ENCODE data around the gene SV2A.

The SV2A gene

DNA sequence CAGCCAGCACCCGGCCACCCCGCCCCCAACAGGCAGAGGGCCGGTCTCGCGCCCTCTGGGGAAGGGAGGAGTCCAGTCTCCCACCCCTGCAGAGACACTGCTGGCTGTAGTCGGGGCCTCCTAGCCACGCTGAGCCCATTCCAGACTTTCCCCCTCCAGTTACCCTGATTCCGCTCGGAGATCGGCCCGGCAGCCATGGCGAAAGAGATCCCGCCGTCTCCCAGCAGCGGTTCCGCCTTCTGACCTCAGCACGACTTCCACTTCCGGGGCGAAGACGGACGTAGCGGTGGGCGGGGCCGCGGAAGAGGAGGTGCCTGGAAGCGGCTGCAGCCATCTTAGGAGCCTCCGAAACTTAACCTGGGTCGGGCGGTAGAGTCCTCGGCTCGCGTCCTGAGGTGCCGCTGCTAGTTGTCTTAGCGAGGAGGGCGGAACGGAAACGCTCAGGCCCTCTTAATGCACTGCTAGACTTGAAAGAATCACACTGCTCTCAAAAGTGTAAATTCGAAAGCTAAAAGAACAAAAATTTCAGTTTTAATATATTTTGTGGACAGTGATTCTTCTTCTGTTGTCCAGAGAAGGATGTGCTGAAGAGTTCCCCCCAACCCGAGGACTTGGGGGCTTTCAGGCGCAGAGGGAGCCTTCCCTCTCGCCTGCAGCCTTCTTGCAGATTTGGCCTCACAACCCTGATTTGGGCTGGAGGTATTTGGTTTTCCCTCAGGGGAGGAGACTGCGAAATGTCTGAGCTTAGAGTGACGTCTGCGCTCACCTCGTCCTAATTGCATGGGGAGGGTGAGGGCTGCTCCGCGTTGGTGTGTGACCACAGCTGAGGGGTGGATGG lies 10.1 kb upstream of the SV2A start, which contains the start of gene SF3B4:
TSS of gene SF3B4 (minus strand) at position 241 of the 838 bp plus-strand sequence. CDS start at position 197, 44 bp downstream.
- H3K27ac ChIP-seq = peak within 1 kb of the TSS; percentile 97
- TF ChIP-seq, protein P1, sequence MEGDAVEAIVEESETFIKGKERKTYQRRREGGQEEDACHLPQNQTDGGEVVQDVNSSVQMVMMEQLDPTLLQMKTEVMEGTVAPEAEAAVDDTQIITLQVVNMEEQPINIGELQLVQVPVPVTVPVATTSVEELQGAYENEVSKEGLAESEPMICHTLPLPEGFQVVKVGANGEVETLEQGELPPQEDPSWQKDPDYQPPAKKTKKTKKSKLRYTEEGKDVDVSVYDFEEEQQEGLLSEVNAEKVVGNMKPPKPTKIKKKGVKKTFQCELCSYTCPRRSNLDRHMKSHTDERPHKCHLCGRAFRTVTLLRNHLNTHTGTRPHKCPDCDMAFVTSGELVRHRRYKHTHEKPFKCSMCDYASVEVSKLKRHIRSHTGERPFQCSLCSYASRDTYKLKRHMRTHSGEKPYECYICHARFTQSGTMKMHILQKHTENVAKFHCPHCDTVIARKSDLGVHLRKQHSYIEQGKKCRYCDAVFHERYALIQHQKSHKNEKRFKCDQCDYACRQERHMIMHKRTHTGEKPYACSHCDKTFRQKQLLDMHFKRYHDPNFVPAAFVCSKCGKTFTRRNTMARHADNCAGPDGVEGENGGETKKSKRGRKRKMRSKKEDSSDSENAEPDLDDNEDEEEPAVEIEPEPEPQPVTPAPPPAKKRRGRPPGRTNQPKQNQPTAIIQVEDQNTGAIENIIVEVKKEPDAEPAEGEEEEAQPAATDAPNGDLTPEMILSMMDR (conservative IDR thresholded peaks at IDR 0.05) = no peak

DNA sequence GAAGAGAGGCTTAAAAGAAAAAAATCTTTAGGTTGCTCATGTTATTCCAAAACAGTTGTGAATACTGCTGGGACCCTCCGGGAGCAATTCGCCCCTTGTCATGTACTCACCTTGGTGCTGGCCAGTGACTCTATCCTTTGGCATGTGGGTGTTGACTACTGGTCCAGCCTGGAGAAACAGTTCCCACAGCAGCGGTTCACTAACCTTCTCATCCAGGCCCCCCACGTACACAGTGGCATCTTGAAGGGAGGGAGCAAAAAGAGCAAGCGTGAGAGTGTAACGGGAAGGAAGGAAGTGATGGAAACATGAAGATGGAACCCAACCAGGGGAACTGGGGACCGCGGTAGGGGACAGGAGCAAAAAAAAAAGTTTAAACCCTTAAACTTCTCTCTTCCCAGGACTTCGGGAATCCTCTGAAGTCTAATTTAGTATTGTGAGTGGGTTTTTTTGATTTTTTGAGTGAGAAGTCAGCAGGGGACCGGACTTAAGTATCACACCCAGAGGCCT lies 9.5 kb upstream of the SV2A start:
- TF ChIP-seq, protein P1 (conservative IDR thresholded peaks at IDR 0.05) = no peak
- H3K27ac ChIP-seq = peak overlapping the region; percentile 97

DNA sequence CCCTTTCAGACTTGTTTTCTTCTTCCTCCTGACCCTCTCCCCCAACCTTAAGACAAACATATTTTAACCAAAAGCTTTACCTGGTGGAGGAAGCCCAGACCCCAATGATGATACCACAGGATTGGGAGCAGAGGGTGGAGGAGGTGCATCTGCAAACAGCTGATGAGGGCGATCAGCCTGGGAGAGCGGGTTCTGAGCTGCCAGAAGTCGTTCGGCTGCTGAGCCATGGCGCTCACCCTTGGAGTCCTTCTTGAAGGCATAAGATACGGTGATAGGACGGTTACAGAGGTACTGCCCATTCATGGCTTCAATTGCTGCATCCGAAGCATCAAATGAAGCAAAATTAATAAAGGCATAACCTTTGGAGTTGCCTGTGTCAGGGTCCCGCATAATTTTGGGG lies 8.7 kb upstream of the SV2A start:
- TF ChIP-seq, protein P1 (conservative IDR thresholded peaks at IDR 0.05) = no peak
- H3K27ac ChIP-seq = no peak overlapping the region

DNA sequence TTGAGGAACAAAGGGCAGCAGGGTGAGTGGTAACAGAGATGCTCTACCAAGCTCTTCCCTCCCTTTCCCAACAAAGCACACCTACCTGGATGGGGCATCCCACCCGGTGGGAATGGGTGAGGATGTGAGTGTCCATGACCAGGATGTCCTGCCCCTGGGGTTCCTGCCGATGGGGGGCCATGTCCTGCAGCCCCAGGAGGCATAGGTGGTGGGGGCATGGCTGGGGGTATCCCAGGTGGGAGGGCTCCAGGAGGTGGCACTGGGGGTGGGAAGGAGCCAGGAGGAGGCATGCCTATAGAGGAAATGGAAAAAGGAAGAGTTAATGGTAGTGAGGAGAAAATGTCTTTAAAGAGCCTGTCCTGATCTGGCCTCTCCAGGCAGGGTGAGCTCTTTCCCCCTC lies 8.1 kb upstream of the SV2A start:
- no peak overlapping the region for H3K27ac ChIP-seq
- TF ChIP-seq, protein P1 (conservative IDR thresholded peaks at IDR 0.05) = no peak

DNA sequence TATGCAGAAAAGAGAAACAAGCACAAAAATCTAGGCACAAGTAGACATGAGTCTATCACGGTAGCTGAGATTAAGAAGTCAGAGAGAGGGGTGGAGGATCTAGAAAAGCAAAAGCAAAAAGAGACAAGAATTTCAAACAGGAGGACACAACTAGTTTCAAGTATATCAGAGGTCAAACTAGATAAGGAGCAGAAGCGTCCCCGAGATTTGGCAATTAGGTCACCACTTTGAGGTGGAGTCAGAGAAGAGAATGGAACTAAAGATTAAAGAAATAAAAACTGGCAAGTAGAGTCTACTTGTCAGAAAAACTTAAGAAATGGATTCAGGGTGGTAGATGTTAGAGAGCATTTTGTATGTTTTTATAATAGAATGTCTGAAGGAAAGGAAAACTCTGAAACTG lies 7.7 kb upstream of the SV2A start:
- no peak overlapping the region for H3K27ac ChIP-seq

DNA sequence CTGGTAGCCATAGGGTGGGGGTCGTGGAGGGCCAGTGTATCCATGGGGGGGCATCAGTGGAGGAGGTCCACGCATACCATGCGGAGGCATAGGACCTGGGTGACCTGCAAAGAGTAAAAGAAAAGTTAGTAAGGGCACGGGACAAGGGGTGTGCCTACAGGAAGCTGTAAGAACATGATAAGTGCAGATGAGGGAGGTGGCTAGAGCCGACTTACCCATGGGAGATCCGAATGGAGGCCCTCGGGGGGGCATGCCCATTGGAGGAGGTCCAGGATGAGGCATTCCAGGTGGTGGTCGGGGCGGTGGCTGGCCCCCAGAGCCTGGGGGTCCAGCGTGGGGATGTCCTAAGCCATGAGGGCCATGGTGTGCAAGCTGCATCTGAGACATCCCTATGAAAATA lies 6.0 kb upstream of the SV2A start:
- TF ChIP-seq, protein P1 (conservative IDR thresholded peaks at IDR 0.05) = no peak
- H3K27ac ChIP-seq = no peak overlapping the region

More for the DNA sequence above, 7.7 kb upstream of the SV2A start:
- TF ChIP-seq, protein P1 (conservative IDR thresholded peaks at IDR 0.05) = no peak

DNA sequence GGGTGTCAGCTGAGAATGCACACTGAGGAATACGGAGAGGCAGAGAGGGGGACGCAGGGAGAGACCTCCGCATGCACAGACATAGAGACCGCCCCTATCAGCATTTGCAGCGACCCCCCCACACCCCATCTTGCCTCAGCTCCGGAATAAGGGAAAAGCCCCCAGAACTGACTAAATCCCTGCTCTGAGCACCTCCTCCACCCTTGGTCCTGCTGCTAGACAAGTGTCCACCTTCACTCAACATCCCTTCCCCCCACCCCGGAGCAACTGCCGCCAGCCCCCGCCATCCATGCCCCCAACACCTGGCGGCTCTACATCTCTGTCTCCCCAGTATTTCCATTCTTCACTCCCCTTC lies 769 bp downstream of the SV2A start:
- TF ChIP-seq, protein P1 (conservative IDR thresholded peaks at IDR 0.05) = no peak
- no peak overlapping the region for H3K27ac ChIP-seq

Measured in VCaP (cell line).